GM23248 (cell line): ENCODE data around the gene VSIG2.

ENCODE experiments used
- EZH2 ChIP-seq: fragments of 200-600 bp; sonication (generic); IDR thresholded peaks from 2 replicates; pipeline ENCODE4 v1.6.1; 2018; ENCODE audit warnings: antibody characterized with exemption, mild to moderate bottlenecking; ENCODE audit not compliant: insufficient read depth, poor library complexity, severe bottlenecking
- EZH2phosphoT487 ChIP-seq: fragments of 200-600 bp; sonication (generic); IDR thresholded peaks from 2 replicates; pipeline ENCODE4 v1.6.1; 2018; ENCODE audit warnings: antibody characterized with exemption, moderate library complexity, mild to moderate bottlenecking, low read depth; ENCODE audit not compliant: insufficient read depth

DNA sequence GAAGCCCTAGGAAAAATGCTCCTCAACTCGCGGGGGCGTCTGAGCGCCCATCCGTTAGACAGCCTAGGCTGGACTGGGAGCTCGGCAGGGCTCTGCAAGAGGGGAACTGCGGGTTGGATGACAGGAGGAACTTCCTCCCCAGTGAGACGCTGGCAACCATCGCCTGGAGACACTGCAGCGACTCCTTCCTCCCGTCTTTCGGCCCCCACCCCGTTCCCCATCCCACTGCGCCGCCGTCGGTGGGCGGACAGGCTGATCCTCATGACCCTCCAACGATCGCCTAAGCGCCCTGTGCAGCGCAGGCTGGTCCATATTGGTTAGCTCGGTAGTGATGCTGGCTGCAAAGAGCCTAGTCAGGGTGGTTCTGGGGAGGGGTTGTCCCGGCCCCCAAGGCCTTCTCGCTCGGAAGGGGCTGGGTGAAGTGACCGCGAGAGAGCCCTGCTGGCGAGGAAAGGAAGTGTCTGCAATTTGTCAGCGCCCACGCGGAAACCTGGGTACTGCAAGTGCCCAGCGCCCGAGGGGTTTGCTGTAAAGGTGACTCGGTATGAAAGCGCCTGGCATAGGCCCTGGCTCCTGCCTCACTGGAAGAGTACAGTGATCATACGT lies 11.7 kb downstream of the VSIG2 start:
- TF ChIP-seq EZH2phosphoT487 (no peak), EZH2 (no peak)
